Lower leg skin (tissue), 3 donors: Measurements from ENCODE around the gene CGB1.

Source experiments
- CTCF ChIP-seq, 3 donors: fragments of 450-650 bp; IDR thresholded peaks; one replicate each; pipeline ENCODE4 v1.5.1; 2016; ENCODE audit warnings: antibody characterized with exemption in 3 of 3, mild to moderate bottlenecking in 3 of 3, moderate library complexity in 2 of 3
- POLR2A ChIP-seq, 2 donors: fragments of 450-650 bp; IDR thresholded peaks; one replicate each; pipeline ENCODE4 v1.6.1; 2016 to 2017; ENCODE audit warnings: antibody characterized with exemption in 2 of 2, mild to moderate bottlenecking in 1 of 2, moderate library complexity in 1 of 2

- TF ChIP-seq CTCF (IDR thresholded peaks at IDR 0.05) (no peak), POLR2A (IDR thresholded peaks at IDR 0.05) (no peak)
Observed at GRCh38 chr19:48994035-48994386, 42.7 kb downstream of the CGB1 start.
